Colon (tissue), 2 donors: ENCODE results near the gene SLC2A5.

Experiments used
- FAIRE-seq: peaks from 2 replicates; lab custom pipeline; 2012; peaks lifted over from hg19 to GRCh38; lab: Jason Lieb, UNC
- donor health status: control.
- donor health status: control.

Gene SLC2A5

GRCh38 chr1:9061252-9061960, 8.0 kb downstream of the SLC2A5 start:
- no peak for FAIRE-seq

- no peak for FAIRE-seq
Measured at GRCh38 chr1:9059891-9060744, 9.3 kb downstream of the SLC2A5 start.

DNA sequence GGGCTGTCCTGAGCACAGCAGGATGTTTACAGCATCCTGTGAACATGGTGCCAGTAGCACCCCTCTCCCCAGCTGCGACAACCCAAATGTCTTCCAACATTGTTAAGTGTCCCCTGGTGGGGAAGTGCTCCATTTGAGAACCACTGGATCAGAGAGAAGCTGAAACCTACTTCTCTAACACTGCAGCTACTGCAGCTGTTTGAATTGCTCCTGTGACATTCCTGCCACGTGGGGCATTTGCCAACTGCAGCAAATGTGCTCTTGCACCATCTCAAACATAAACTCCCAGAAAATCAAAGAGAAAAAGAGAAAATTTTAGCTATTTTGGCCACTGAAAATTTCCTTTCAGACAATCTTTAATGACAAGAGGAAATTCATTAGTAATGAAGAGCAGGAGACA, 11.0 kb downstream of the SLC2A5 start:
- no peak for FAIRE-seq

DNA sequence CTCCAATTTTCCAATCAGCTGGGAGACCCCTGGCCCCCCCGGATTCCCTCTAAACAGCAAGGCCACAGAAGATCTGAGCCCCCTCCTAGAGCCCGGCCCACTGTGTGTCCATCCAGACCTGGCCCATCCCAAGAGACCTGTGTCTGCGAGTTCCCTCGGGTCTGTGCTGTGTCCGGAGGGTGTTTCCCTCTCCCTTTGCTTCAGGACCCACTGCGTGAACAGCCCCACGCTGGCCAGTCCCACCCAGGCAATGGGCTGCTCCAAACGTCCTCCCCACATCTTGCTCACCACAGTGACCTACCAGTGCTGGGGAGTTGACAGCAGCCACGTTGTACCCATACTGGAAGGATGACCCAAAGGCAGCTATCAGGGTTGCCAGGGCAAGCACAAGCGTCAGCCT, 11.6 kb downstream of the SLC2A5 start:
- FAIRE-seq = no peak

DNA sequence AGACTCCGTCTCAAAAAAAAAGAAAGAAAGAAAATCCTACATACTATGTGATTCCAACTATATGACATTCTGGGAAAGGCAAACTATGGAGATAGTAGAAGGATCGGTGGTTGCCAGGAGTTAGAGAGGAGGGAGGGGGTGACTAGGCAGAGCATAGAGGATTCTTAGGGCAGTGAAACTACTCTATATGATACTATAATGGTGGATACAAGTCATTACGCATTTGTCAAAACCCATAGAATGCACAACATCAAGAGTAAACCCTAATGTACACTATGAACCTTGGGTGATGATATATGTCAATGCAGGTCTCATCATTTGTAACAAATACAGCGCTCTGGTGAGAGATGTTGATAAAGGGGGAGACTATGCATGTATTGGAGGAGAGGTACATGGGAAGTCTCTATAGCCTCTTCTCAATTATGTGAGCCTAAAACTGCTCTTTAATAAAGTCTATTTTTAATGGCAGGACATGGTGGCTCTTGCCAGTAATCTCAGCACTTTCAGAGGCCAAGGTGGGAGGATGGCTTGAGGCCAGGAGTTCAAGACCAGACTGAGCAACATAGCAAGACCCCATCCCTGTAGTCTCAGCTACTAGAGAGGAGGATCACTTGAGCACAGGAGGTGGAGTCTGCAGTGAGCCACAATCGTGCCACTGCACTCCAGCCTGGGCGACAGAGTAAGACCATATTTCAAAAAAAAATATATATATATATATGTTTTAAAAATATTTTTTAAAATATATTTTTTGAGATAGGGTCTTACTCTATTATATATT, 17.0 kb downstream of the SLC2A5 start:
- no peak for FAIRE-seq

DNA sequence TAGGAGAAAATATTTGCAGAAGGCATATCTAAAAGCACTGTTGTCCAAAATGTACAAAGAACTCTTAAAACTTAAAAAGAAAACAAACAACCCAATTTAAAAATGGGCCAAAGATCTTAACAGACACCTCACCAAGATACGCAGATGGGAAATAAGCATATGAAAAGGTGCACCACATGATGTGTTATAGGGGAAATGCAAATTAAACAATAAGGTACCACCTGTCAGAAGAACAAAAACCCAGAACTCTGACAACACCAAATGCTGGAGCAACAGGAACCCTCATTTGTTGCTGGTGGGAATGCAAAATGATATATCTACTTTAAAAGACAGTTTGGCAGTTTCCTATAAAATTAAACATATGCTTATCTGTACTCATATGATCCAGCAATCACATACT, 18.1 kb downstream of the SLC2A5 start:
- FAIRE-seq = no peak

GRCh38 chr1:9050803-9051202, 18.6 kb downstream of the SLC2A5 start:
- FAIRE-seq = no peak

GRCh38 chr1:9048551-9048950, 20.9 kb downstream of the SLC2A5 start:
- no peak for FAIRE-seq

DNA sequence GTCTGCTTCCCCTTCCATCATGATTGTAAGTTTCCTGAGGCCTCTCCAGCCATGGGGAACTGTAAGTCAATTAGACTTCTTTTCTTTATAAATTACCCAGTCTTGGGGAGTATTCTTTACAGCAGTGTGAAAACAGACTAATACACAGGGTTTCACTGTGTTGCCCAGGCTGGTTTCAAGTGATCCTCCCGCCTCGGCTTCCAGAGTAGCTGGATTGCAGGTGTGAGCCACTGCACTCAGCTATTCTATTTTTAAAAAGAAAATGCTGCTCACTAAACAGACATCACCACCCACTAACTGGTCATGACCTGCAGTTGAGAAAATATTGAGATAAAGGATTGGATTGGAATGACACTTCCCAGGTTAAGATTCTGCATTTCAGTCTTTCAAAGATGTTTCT, 22.4 kb downstream of the SLC2A5 start:
- no peak for FAIRE-seq

GRCh38 chr1:9045861-9046510, 23.4 kb downstream of the SLC2A5 start:
- no peak for FAIRE-seq

DNA sequence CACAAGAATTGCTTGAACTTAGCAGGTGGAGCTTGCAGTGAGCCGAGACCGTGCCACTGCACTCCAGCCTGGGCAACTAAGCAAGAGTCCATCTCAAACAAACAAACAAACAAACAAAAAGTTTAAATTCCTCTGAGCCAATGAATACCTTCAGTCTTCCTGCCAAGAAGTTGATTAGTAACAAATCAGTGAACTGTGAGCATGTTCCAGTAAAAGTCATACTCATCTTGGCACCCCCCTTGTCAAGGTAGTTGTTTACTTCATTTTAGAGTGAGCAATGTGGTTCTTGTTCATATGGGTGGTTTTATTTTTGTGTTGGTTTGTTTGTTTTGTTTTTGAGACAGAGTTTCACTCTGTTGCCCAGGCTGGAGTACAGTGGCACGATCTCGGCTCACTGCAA, 25.2 kb downstream of the SLC2A5 start:
- no peak for FAIRE-seq

GRCh38 chr1:9042272-9042671, 27.2 kb downstream of the SLC2A5 start:
- FAIRE-seq = no peak

DNA sequence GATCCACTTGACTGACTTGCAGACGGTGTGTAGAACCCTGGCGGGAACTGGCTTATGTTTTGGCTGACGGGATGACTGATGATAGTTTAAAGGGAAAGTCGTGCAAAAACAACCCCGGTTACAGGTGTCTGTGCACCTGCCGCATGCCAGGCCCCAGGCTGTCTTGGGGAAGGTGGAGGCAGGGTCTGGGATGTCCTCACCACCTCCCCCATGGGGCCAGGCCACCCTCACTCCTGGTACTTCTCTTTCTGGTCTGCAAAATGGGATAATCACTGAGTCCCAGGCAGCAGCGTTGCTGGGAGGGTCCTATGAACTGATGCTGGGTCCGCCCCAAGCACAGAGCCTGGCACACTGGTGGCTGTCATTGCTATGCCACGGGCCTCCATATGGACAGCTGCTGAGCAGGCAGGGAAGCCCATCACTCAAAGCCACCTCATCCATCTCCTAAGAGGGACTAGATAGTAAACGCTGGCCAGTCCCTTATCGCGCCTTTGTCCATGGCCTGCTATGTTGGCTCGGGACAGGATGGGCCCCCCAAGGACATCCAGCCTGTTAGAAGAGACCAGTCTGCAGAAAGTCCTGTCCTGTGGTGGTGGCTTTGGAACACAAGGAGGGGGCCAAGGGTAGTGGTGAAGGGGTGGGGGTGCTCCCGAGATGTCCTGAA, 28.2 kb downstream of the SLC2A5 start:
- FAIRE-seq = no peak

DNA sequence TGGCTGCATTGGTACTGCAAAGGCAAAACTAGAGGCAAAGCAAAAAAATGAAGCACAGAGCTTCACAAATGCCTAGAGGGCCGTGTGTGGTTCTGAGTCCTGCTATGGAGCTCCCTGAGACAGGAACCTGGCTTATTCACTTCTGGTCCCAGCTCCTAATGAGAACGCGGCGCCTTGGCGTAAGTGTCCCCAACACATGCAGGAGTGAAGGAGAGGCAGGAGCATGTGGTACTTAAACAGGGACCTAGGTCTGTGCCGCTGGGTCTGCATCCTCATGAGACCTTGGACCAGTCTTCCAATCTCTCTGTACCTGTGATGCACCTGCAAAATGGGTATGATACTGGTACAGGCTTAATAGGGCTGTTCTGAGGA, 28.8 kb downstream of the SLC2A5 start:
- FAIRE-seq = no peak

GRCh38 chr1:9039761-9040658, 29.4 kb downstream of the SLC2A5 start:
- FAIRE-seq = no peak

- no peak for FAIRE-seq
Measured at GRCh38 chr1:9038881-9039760, 30.3 kb downstream of the SLC2A5 start.

- no peak for FAIRE-seq
Measured at GRCh38 chr1:9038338-9038650, 31.1 kb downstream of the SLC2A5 start.

DNA sequence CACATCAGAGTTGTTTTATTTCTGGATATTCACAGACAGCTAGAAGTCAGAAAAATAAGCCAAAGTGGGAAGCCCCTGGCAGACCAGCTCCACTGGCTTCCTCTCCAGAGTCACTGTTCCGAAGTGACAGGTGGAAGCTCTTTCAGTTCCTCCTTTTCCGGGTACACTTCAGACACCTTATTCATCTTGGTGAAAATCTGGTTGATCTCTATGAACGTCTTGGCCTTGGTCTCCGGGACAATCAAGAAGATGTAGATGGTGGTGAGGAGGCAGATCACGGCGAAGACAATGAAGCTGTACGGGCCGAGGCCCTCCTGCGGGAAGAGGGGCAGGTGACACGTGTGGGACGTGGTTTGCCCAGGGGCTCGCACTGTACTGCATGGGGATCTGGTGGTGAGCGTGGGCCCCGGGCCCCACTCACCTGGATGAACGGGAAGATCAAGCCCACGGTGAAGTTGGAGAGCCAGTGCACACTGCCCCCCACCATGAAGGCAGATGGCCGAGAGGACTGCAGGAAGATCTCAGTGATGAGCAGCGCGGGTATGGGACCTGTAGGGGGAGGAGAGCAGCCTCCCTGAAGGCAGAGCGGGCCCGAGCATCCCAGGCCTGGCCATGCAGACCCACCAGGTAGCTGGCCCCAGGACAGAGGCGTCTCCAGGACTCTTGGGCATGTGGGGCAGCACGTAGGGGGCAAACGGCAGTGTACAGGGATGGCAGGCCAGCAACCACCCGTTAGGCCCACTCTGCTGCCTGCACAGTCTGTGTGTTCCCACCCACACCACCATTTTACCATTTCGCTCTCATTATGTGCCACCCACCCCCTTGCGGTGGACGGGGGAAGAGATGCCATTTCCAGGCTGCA, 31.7 kb downstream of the SLC2A5 start:
- FAIRE-seq = no peak

GRCh38 chr1:9035226-9035625, 34.2 kb downstream of the SLC2A5 start:
- no peak for FAIRE-seq
